Neutrophil (primary cell): Measurements from ENCODE around the gene SLC4A2.

Experiments
- H3K27ac ChIP-seq: fragments of 200-600 bp; sonication (generic); 2 replicates; pipeline ENCODE4 v1.5.1; 2016; ENCODE audit warnings: mild to moderate bottlenecking, moderate library complexity
- H3K27me3 ChIP-seq: fragments of 200-600 bp; sonication (generic); 2 replicates; pipeline ENCODE4 v1.6.0; 2016; ENCODE audit warnings: mild to moderate bottlenecking
- H3K36me3 ChIP-seq: fragments of 200-600 bp; sonication (generic); 2 replicates; pipeline ENCODE4 v1.5.1; 2017
- H3K4me1 ChIP-seq, 2 experiments: fragments of 200-600 bp in 1 of 2; sonication (generic) in 1 of 2; 1 replicate in 1 of 2; 2 replicates in 1 of 2; pipeline versions ENCODE4 v1.5.1 to v1.6.1; 2013 to 2016; ENCODE audit warnings: low read depth in 1 of 2, low read length in 1 of 2, mild to moderate bottlenecking in 1 of 2, moderate library complexity in 1 of 2; ENCODE audit not compliant: control insufficient read depth in 1 of 2, insufficient read depth in 1 of 2
- H3K4me3 ChIP-seq, 2 experiments: fragments of 200-600 bp in 1 of 2; sonication (generic) in 1 of 2; 1 replicate in 1 of 2; 2 replicates in 1 of 2; pipeline ENCODE4 v1.5.1; 2013 to 2016; ENCODE audit warnings: low read depth in 1 of 2, low read length in 1 of 2, mild to moderate bottlenecking in 1 of 2, moderate library complexity in 1 of 2
- H3K9me3 ChIP-seq: fragments of 200-600 bp; sonication (generic); 2 replicates; pipeline ENCODE4 v1.5.1; 2016
- CTCF ChIP-seq: fragments of 200-600 bp; sonication (generic); IDR thresholded peaks from 2 replicates; pipeline ENCODE4 v1.5.1; 2016; ENCODE audit warnings: antibody characterized with exemption

The SLC4A2 gene

GRCh38 chr7:151034312-151035025, 24.9 kb upstream of the SLC4A2 start:
- TF ChIP-seq CTCF = no peak
- H3K4me3 ChIP-seq = no peak overlapping the region
- no peak overlapping the region for H3K27ac ChIP-seq
- no peaks in the 10 kb centered on the region for H3K9me3 ChIP-seq
- peaks cover 0 to 3% of the 10 kb centered on the region in 2 experiments for H3K4me1 ChIP-seq
- peaks cover 40% of the 10 kb centered on the region for H3K36me3 ChIP-seq
- no peaks in the 10 kb centered on the region for H3K27me3 ChIP-seq

GRCh38 chr7:151035026-151035717, 24.2 kb upstream of the SLC4A2 start:
- peaks cover 40% of the 10 kb centered on the region for H3K36me3 ChIP-seq

GRCh38 chr7:151035902-151036301, 23.5 kb upstream of the SLC4A2 start:
- H3K27me3 ChIP-seq = no peaks in the 10 kb centered on the region
- peaks cover 0 to 3% of the 10 kb centered on the region in 2 experiments for H3K4me1 ChIP-seq
- no peak overlapping the region for H3K27ac ChIP-seq
- no peak overlapping the region for H3K4me3 ChIP-seq
- H3K36me3 ChIP-seq = peaks cover 40% of the 10 kb centered on the region
- H3K9me3 ChIP-seq = no peaks in the 10 kb centered on the region
- no peak for TF ChIP-seq CTCF

More at GRCh38 chr7:151035026-151035717, 24.2 kb upstream of the SLC4A2 start:
- H3K4me3 ChIP-seq = no peak overlapping the region
- H3K27ac ChIP-seq = no peak overlapping the region
- H3K4me1 ChIP-seq = peaks cover 0 to 3% of the 10 kb centered on the region in 2 experiments
- H3K27me3 ChIP-seq = no peaks in the 10 kb centered on the region
- H3K9me3 ChIP-seq = no peaks in the 10 kb centered on the region
- TF ChIP-seq CTCF = no peak

GRCh38 chr7:151038951-151039849, 20.2 kb upstream of the SLC4A2 start:
- Histone ChIP-seq H3K4me3 (no peak overlapping the region), H3K27me3 (no peaks in the 10 kb centered on the region), H3K36me3 (peaks cover 39% of the 10 kb centered on the region), H3K4me1 (no peaks in the 10 kb centered on the region), H3K27ac (no peak overlapping the region), H3K9me3 (no peaks in the 10 kb centered on the region)
- TF ChIP-seq CTCF = no peak

- Histone ChIP-seq H3K9me3 (no peaks in the 10 kb centered on the region), H3K4me3 (no peak overlapping the region), H3K27ac (no peak overlapping the region), H3K4me1 (no peaks in the 10 kb centered on the region), H3K27me3 (no peaks in the 10 kb centered on the region), H3K36me3 (peaks cover 33% of the 10 kb centered on the region)
- TF ChIP-seq CTCF = no peak
Observed at GRCh38 chr7:151039850-151040548, 19.4 kb upstream of the SLC4A2 start.
